Thyroid gland (tissue), 4 donors: ENCODE measurements around the gene SLC7A9.

Experiments
- POLR2A ChIP-seq, 2 donors: fragments of 450-650 bp; IDR thresholded peaks; one replicate each; pipeline ENCODE4 v1.6.1; 2017; ENCODE audit warnings: antibody characterized with exemption in 2 of 2, mild to moderate bottlenecking in 2 of 2, moderate library complexity in 1 of 2
- TF ChIP-seq, protein P1 (sequence below), 6 experiments: fragments of 200-600 bp in 3 of 6; fragments of 450-650 bp in 3 of 6; sonication (generic) in 3 of 6; IDR thresholded peaks; one replicate each; pipeline ENCODE4 v1.5.1; 2016 to 2019; ENCODE audit warnings: antibody characterized with exemption in 6 of 6, mild to moderate bottlenecking in 2 of 6, inconsistent platforms in 1 of 6, moderate library complexity in 1 of 6

GRCh38 chr19:32819419-32820400, 49.9 kb downstream of the SLC7A9 start:
- TF ChIP-seq, protein P1, sequence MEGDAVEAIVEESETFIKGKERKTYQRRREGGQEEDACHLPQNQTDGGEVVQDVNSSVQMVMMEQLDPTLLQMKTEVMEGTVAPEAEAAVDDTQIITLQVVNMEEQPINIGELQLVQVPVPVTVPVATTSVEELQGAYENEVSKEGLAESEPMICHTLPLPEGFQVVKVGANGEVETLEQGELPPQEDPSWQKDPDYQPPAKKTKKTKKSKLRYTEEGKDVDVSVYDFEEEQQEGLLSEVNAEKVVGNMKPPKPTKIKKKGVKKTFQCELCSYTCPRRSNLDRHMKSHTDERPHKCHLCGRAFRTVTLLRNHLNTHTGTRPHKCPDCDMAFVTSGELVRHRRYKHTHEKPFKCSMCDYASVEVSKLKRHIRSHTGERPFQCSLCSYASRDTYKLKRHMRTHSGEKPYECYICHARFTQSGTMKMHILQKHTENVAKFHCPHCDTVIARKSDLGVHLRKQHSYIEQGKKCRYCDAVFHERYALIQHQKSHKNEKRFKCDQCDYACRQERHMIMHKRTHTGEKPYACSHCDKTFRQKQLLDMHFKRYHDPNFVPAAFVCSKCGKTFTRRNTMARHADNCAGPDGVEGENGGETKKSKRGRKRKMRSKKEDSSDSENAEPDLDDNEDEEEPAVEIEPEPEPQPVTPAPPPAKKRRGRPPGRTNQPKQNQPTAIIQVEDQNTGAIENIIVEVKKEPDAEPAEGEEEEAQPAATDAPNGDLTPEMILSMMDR (IDR thresholded peaks at IDR 0.05), result no peak
- TF ChIP-seq POLR2A (IDR thresholded peaks at IDR 0.05), result no peak
